ENCODE measurements around the gene KATNB1.

- TF ChIP-seq POLR2A (IDR thresholded peaks at IDR 0.05; ENCODE audit: control extremely low read depth in 1 of 2, low read depth in 2 of 2, low read length in 2 of 2) (no peak), CREB1 (IDR thresholded peaks at IDR 0.05) (no peak), CTCF (IDR thresholded peaks at IDR 0.05; ENCODE audit: control extremely low read depth in 1 of 3, insufficient read depth in 1 of 3, low read depth in 1 of 3, low read length in 3 of 3) (no peak), KDM5A (IDR thresholded peaks at IDR 0.05; ENCODE audit: low read length) (no peak), CEBPB (IDR thresholded peaks at IDR 0.05; ENCODE audit: low read depth, low read length) (no peak), NRF1 (IDR thresholded peaks at IDR 0.05; ENCODE audit: low read depth, low read length) (no peak)
Measured at GRCh38 chr16:57774705-57775285, 39.2 kb downstream of the KATNB1 start.

Measured in H1 (cell line).